ENCODE results near the gene ICAM5.

DNA sequence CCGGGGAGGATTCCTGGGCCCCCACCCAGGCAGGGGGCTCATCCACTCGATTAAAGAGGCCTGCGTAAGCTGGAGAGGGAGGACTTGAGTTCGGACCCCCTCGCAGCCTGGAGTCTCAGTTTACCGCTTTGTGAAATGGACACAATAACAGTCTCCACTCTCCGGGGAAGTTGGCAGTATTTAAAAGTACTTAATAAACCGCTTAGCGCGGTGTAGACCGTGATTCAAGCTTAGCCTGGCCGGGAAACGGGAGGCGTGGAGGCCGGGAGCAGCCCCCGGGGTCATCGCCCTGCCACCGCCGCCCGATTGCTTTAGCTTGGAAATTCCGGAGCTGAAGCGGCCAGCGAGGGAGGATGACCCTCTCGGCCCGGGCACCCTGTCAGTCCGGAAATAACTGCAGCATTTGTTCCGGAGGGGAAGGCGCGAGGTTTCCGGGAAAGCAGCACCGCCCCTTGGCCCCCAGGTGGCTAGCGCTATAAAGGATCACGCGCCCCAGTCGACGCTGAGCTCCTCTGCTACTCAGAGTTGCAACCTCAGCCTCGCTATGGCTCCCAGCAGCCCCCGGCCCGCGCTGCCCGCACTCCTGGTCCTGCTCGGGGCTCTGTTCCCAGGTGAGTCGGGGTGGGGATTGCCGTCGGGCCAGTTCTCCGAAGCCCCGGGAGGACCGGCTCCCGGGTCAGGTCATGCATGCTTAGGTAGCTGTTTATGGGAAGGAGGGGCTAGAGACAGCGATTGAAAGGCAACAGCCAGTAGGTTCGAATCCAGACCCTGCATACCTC lies 18.9 kb upstream of the ICAM5 start, which contains the start of gene ICAM1:
- TF ChIP-seq, protein P1, sequence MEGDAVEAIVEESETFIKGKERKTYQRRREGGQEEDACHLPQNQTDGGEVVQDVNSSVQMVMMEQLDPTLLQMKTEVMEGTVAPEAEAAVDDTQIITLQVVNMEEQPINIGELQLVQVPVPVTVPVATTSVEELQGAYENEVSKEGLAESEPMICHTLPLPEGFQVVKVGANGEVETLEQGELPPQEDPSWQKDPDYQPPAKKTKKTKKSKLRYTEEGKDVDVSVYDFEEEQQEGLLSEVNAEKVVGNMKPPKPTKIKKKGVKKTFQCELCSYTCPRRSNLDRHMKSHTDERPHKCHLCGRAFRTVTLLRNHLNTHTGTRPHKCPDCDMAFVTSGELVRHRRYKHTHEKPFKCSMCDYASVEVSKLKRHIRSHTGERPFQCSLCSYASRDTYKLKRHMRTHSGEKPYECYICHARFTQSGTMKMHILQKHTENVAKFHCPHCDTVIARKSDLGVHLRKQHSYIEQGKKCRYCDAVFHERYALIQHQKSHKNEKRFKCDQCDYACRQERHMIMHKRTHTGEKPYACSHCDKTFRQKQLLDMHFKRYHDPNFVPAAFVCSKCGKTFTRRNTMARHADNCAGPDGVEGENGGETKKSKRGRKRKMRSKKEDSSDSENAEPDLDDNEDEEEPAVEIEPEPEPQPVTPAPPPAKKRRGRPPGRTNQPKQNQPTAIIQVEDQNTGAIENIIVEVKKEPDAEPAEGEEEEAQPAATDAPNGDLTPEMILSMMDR (optimal IDR thresholded peaks at IDR 0.05 in 1 of 3, IDR thresholded peaks at IDR 0.05 in 1 of 3, conservative IDR thresholded peaks at IDR 0.05 in 1 of 3; ENCODE audit: extremely low read depth in 1 of 3, insufficient read depth in 2 of 3, low read length in 3 of 3) = peak in 1 of 3 experiments; percentile 8
- TF ChIP-seq EZH2 (IDR thresholded peaks at IDR 0.05; ENCODE audit: low read length) = peak; percentile 60

All from keratinocyte (primary cell).